Activated CD4-positive, alpha-beta T cell treated with anti-CD3 and anti-CD28 coated beads for 4 hours (primary cell): ENCODE measurements around the gene ANO4.

Source experiments
- DNase-seq, 2 donors: peaks; one replicate each; pipeline ENCODE4 v3.0.0-alpha.2; 2020

ANO4 gene

DNA sequence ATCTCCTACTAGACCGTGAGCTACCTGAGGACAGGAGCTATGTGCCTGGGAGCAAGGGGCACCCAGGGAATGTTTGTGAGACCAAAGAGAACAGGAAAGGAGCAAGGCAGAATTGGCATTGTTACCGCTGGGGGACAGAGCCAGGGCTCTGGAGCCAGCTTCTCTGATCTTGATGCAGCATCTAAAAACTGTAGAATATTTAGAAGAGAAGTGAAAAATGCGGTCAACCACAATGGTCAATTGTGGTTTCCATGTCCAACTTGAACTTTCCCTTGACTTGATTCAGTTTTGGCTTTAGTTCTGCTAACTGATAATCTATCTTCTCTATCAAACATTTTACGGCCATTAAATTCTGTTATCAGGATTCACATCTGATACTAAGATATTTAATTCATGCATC is 201.2 kb downstream of the ANO4 start:
- DNase-seq, result no peak

DNA sequence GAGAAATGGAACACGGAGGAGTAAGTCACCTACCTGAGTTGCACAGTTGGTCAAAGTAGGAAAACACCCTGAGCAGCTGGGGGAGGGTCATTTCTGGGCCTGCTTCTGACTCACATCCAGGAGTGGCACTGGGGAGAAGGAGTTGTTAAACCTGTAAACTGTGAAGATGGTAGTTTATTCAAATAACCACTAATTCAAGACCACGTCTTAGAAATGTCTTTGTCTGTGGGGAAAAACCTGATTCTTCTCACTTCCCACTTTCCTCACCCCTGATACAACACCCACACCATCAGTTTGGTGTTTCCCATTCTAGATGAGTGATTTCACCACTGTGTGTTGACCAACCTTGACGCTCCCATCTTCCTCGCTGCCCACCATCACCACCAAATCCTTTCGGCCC is 207.1 kb downstream of the ANO4 start:
- no peak for DNase-seq

DNA sequence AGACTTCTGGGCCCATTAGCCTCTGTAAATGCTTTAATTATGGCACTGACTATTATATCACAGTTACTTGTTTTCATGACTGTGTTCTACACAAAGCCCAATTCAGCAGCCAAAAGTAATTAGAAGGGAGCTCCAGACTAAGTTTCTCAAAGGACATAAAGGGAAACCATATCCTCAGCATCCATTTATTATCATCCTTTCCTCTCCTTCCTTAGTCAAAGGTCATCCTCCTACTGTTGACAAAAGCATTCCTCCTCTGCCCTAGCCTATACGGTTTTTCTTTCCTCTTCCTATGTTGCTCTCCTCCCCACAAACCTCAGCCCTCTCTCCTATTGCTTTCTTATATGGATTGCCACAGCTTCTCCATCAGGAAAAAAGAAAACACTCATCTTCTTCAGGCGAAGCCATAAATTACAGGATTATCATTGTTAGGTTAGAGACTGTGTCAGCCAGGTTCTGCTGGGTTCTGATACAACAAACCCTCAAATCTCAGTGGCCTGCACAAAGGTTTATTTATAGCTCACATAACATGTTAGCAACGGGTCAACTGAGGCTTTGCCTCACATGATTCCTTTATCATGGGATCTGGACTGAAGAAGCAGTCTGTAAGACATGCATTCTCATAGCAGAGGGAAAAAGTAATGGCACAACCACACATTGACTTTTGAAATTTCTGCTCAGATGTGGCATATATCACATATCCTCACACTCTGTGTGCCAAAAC is 208.3 kb downstream of the ANO4 start:
- DNase-seq, result no peak

DNA sequence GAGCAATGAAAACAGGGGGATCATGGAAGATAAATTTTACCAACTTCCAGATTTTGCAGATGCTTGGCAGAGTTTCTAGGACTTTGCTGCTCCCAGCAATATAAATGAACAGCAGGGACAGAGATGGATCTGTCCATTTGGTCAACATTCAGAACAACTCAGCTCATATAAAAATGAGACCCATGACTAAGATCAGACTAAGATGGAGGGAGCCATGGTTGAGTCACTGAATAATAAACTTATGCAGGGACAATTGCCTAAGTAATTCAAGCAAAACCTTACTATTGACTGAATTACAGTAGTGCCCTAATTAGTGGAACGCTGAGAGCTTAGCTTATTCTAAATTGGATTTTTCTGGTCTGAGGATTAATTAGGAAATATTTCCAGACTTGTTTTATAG is 210.3 kb downstream of the ANO4 start:
- DNase-seq, result no peak

DNA sequence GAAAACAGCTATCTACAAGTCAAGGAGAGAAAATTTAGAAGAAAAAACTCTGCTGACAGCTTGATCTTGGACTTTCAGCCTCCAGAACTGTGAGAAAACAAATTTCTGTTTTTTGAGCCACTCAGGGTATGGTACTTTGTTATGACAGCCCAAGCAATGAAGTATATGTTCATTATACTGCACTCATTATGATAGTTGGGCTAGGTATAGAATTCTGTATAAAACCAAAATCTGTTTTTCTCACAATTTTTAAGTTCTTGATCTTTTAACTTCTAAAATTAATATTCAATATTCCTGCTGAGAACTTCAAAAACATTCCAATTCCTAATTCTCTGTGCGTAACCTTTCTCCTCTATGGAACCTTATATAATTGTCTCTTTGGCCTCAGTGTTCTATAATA is 214.7 kb downstream of the ANO4 start:
- no peak for DNase-seq

DNA sequence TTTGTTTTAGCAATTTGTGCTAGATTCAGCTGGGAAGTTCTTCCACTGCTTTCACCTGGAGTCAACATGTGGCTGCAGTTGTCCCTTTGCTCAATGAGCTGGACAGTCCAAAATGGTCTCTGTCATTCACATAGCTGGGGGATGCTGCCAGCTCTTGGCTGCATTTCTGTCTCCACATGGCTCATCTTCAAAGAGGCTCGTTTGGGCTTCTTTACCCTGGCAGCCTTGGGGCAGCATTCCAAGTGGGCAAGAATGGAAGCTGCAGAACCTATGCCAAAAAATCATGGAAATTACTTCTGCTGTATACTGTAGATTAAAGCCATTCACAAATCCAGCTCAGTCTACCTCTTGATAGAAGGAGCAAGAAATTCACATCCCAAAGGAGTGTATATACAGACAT is 216.3 kb downstream of the ANO4 start:
- DNase-seq, result no peak

DNA sequence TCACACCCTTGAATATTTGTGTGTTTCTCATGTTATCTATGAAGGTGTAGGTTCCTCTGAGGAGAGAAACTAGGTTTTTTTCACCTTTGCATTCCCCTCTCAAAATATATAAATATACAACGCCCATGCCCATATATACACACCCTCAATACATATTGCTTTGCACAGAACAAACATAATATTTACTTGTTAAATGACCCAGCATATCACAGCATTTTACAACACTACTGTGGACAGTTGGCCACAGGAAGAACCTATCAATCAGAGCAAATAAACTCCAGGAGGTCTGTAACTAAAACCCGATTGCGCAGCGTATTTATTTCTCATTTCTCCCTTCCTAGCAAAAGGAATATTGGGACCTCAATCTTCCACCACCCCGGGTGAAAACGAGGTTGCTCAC is 219.4 kb downstream of the ANO4 start:
- DNase-seq, result no peak

DNA sequence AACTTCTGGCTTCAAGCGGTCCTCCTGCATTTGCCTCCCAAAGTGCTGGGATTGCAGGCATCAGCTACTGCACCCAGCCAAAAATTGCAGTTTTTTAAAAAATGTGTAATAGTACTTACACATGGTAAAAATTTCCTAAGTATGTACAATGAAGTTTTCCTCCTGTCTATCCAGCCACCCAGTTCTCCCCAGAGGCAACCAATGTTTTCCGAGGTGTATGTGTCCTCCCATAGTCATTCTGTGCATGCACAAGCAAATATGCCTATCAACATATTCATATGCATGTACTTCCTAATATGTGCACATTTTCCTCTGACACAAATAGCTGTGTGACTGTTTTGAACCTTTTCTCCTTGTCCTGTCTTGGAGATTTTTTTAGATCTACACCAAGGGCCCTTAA is 220.5 kb downstream of the ANO4 start:
- DNase-seq, result no peak

DNA sequence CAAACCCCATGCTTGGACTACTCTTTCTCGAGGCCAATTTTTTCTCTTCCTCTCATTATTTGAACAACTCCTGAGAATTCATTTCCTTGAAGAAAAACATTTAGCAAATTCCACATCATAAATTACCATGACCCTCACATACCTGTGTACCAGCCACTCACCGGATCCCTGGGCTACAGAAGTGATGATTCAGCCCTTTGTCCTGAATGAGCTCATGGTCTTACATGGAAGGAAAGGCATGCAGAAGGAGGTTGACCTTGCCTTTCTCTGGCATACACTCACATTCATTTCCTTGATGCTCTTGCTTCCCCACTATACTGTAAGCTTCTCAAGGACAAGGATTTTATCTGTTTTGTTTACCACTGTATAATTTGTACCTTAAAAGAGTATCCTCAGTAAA is 224.0 kb downstream of the ANO4 start:
- no peak for DNase-seq

DNA sequence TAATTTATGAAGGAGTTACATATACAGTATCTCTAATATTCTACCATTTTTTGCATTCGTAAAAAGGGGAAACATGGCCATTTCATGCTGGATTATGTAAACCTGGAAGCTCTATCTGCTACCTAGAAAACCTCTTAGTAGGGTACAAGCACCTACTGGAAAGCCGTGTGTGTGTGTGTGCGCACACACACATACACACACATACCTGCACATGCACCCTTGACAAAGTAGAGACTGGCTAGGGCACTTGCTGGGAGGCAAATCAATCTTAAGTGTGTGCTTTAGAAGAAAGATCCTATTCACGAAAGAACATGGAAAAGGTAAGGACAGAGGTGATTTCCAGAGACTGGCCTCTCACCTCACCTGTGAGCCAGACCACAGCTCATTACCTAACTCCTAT is 224.6 kb downstream of the ANO4 start:
- DNase-seq, result no peak

DNA sequence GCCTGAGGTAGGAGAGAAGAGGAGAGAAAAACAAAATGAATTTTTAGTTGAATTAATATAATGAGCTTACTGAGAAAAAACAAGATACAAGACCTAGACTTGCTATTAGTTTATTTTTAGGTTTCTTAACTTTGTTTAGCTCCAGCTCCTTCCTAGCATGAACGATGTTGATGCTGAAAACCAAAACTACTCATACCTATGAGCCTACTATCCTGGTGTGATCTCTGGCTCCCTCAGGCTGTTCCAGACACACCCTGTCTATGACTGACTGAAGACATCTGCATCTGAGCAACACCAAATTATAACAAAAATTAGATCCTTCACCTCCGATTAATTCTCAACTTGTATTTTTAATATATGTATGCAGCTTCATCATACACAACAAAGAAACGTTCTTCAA is 225.1 kb downstream of the ANO4 start:
- no peak for DNase-seq

DNA sequence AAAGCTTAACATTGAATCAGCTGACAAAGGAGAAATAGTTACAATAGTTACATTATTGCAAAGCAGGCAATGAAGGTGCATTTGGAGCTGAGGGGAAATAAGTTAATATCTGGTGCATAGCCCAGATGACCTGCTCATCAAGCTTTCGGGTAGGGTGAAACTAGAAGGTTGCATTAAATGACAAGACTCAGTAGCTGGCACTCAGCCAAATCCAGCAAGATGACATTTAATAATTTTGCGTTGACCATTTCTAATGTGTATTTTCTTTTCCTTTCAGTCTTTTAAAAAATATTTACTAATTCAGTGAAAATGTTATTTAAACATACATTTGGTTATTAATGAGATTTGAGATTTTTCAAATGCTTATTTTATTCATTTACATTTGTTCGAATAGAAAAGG is 226.9 kb downstream of the ANO4 start:
- DNase-seq, result no peak

DNA sequence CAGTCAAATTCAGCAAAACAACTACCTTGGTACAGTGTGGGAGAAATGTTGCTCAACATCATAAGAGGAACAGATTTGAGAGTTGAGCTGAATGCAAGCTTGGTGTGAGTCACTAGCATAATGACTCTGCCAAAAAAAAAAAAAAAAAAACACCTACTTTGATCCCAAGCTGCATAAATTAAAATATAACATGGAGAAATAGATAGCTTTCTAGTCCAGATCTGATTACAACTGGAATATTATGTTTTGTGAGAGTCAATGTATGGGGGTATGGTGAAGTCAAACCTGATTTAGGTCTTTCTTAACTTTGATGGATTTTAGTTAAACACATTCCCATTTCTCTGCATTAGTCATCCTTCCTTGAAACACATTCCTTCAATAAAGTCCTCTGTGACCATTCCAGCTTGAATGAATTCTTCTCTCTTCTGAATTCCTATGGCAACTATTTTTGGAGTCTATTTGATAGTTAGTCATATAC is 227.4 kb downstream of the ANO4 start:
- DNase-seq, result no peak

DNA sequence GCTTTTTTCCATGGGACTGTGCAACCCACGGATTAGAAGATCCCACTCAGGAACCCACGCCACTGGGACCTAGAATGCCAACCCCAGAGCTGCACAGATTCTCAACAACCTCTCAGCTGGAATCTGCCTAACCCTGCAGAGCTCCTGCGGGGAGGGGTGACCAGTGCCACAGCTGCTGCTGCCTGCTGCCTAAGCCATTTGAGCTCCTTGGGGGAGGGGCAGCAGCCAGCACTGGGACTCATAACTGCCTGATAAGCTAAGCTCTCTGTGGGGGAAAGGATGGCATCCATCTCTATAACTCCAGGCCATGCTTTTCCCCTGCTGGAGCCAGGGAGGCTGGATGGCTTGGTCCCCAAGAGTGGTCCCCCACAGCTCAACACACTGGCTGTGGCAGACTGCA is 232.6 kb downstream of the ANO4 start:
- DNase-seq, result no peak

DNA sequence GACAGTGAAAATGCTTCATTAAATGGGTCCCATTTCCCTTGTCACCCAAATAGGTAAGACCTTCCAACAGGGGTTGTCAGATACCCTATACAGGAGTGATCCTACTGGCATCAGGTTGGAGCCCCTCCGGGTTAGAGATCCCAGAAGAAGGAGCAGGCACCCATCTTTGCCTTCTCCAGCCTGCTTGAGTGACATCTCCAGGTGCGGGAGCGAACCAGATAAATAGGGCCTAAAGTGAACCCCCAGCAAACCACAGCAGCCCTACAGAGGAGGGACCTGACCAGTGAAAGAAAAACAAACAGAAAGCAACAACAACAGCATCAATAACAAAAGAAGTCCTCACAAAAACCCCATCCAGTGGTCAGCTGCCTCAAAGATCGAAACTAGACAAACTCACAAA is 233.2 kb downstream of the ANO4 start:
- DNase-seq, result no peak

DNA sequence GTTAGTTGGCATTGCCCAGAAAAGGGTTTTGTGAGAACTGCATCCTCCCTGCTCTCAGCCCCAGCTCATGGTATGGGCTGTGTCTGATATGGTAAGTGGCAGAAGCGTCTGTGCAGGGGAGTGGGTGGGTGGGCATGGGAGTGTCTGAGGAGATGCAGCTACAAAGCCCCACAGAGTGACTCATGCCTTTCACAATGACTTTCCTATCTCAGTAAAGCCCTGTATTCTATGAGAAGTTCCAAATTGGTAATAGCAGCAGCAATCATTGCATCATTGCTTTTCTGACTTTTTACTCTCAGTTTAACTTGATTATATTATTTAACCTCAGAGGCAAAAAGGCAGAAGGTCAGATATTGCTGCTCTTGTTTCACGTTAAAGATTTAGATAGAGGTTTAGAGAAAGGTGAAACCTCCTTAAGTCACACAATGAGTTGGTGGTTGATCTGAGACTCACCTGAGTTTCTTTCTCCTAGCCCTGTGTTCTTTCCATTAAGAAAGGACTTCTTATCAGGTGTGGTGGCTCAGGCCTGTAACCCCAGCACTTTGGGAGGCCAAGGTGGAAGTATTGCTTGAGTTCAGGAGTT is 243.8 kb downstream of the ANO4 start:
- no peak for DNase-seq

DNA sequence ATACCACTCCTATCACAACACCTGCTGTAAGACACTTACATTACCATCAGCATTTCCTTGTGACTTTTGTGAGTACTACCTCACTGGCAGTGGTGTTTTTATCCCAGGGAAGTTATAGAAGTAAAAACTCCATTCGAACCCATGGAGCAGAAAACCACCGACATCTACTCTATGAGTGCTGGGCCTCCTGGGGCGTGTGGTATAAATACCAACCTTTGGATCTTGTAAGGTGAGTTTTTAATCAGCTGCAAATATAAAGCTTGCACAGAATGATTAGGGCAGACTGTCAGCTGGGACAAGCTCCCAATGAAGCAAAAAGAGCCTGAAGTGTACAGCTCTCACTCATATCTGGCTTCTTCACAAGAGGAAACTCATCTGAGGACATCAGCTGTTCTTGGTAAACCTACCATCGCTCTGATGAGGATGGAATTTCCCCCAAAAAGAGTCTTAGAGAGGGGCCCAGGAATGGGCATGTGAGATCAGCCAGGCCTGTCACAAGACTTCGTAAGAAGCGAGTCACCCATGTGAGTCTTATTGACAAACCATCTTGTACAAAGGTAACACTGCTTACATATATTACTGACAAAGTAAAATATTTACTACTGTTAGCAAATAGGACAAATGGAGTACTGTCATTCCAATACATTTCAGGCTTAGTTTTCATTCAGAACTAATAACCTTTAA is 245.4 kb downstream of the ANO4 start:
- no peak for DNase-seq

DNA sequence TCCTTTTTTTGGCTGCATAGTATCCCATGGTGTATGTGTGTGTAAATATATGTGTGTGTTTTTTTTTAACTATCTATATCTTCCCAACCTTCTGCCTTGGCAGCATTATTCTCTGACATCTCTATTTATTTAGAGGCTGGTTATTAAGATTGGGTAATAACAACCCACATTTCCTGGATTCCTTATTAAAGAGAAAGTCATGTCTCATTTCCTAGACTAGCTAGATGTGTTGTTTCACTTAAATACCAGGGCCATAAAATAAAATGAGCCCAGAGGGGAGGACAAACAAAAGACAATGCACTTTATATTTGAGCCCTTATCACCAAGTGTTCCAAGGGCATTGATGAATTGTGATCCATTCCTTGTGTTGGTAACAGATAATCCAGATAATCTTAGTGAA is 246.4 kb downstream of the ANO4 start:
- DNase-seq, result no peak

DNA sequence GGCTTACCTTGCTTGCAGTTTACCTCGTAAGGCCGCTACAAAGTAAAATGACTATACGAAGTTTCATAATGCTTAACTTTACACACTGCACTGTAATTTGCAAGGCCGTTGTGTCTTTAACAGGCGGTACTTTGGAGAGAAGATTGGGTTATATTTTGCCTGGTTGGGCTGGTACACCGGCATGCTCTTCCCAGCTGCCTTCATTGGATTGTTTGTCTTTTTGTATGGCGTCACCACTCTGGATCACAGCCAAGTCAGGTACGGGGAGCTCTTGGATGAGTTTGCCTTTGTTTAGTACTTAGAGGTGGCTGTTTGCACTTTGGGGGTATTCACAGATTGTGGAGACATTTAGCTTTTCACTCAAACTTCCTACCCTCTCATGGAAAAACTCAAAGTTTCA is 247.6 kb downstream of the ANO4 start:
- no peak for DNase-seq

DNA sequence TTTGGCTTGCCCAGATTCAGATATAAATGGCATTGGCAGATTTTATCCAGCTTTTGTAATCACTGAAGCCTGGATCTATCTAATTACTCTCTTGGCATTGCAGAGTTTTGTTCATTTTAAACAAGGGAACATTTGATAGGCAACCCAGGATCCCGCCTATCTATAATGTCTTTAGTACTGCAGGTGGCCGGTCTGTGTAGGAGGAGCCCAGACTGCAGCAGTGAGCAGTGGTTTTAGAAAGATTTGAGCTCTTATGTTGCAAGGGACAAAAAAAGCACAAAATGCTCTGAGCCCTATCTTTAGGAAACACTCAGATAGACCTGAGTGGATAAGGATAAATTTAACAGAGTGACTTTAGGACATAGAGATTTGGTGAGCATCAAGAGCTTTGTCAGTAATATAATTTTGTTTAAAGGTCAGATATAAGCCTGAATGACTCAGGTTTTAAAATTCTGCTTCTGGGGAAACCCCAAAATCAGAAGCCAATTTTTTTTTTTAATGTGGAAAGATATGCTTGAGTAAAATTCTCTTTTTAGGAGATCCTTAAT is 250.0 kb downstream of the ANO4 start:
- DNase-seq, result no peak

DNA sequence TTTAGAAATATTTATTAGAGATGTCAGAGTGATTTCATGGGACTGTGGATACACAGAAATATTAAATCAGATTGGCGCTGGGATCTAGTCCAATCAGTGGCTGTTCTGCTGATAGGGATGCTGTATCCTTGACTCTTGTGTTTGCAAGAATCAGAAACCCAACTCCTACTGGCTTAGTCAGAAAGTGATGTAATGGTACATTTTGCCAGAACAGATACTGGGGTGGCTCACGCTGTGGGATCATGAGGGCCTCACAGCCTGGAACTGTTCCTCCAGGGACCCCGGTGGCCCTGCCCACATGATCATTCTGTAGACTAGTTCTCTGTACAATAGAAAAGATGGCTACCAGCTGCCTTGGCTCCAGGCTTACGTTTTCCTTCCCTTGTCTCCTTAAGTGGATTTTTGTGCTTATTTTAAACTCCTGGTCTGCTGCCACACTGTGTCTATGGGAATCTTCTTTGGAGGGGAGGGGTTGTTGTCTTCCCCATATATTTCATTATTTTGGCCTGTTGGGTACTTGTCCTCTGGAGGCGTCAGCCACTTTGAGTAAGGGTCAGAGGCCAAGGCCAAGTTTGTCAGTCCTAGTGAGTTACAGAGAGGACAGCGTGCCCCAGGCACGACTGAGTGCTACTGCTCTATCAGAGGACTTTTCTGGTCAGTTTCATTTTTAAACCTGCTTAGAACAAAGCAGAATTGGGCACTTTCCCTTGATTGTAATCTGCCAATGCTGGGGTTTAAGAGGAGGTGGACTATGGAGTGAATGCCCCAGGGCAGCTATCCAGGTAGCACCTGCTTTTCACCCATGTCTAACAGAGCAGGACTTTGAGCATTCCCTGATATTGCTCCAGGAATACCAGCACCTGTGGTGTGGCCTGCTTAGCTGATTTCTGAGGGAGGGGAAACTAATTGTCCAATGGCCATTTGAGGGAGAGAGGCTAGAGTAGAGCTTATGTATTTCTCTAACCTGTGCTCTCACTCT is 251.2 kb downstream of the ANO4 start:
- DNase-seq, result no peak

DNA sequence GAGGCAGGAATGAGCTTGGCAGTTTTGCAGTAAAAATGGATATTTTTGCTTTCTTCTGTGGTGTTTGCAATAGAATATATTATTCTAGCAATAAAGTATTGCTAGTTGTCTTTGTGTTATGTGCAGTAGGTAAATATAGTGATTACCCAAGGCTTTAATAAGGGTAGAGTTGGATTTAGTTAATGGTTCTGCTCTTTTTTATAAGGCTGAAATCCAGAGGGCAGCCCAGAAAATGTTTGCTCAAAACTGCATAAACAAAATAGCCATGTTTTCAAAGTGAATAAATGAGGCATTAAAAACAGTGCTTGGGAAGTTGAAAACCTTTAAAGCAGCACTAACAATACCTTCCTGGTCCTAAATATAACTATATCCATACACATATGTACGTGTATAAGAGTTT is 253.1 kb downstream of the ANO4 start:
- DNase-seq, result no peak

DNA sequence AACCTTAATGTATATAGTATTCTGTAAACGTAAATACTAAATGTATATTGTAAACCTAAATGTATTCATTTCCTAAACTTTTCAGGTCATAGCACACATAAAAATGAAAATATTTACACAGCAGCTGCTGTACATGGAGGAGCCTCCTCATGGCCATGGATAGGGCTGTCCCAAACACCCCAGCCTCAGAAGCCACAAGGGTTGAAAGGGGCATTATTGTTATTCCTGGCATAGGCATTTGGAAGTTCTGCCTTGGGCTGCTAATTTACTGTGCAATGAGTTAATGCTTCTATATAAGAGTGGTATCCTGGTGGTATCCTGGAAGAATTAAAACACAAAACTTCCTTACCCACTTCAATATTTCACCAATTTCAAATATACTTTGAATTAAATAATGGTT is 256.1 kb downstream of the ANO4 start:
- no peak for DNase-seq
